ENCODE data around the gene LCE3B.
"Not testable (repeated sequence)": the region's sequence is repeated elsewhere in the genome, so short reads cannot be mapped to it uniquely, and the experiment has no call there.

LCE3B gene

GRCh38 chr1:152613511-152613910, at the start of gene LCE3B:
LCE3B (plus strand) TSS chr1:152613811; CDS start chr1:152613811, 0 bp downstream.
- DNase-seq (ENCODE audit: low spot score in 2 of 2) (no peak), ATAC-seq (no peak)
- Mint-ChIP-seq H3K9me3 (peaks cover 2% of the 10 kb centered on the region), H3K27ac (no peak within 1 kb of the TSS), H3K4me3 (no peak within 1 kb of the TSS), H3K36me3 (no peaks in the 10 kb centered on the region), H3K4me1 (no peaks in the 10 kb centered on the region)

- Mint-ChIP-seq H3K9me3 (peaks cover 4% of the 10 kb centered on the region), H3K4me1 (peaks cover 9% of the 10 kb centered on the region), H3K4me3 (no peak overlapping the region), H3K27ac (peak overlapping the region; percentile 2), H3K36me3 (no peaks in the 10 kb centered on the region)
- ATAC-seq: no peak
- DNase-seq (ENCODE audit: low spot score in 2 of 2): no peak
These were observed 48.5 kb upstream of the LCE3B start for GRCh38 chr1:152565115-152565514.

GRCh38 chr1:152565535-152566215, 47.9 kb upstream of the LCE3B start:
- H3K27ac Mint-ChIP-seq: peak overlapping the region; percentile 2
- no peak overlapping the region for H3K4me3 Mint-ChIP-seq
- H3K36me3 Mint-ChIP-seq: no peaks in the 10 kb centered on the region
- DNase-seq (ENCODE audit: low spot score in 2 of 2): no peak
- peak; percentile 21 for ATAC-seq
- peaks cover 9% of the 10 kb centered on the region for H3K4me1 Mint-ChIP-seq
- peaks cover 4% of the 10 kb centered on the region for H3K9me3 Mint-ChIP-seq

GRCh38 chr1:152566681-152567080, 46.9 kb upstream of the LCE3B start, which contains the start of gene LCE3E:
LCE3E (minus strand) TSS chr1:152566780; CDS start chr1:152566208, 572 bp downstream.
- DNase-seq (ENCODE audit: low spot score in 2 of 2): no peak
- H3K36me3 Mint-ChIP-seq: no peaks in the 10 kb centered on the region

GRCh38 chr1:152577168-152577567, 36.4 kb upstream of the LCE3B start:
- ATAC-seq: peak; percentile 97
- Mint-ChIP-seq H3K27ac (no peak overlapping the region), H3K9me3 (no peaks in the 10 kb centered on the region), H3K4me1 (peaks cover 6% of the 10 kb centered on the region), H3K36me3 (no peaks in the 10 kb centered on the region), H3K4me3 (no peak overlapping the region)
- peak in 1 of 2 donors; percentile 58 for DNase-seq (ENCODE audit: low spot score in 2 of 2)

More at GRCh38 chr1:152566681-152567080, 46.9 kb upstream of the LCE3B start, which contains the start of gene LCE3E:
- peaks cover 4% of the 10 kb centered on the region for H3K9me3 Mint-ChIP-seq
- H3K27ac Mint-ChIP-seq: peak within 1 kb of the TSS; percentile 2
- no peak within 1 kb of the TSS for H3K4me3 Mint-ChIP-seq
- ATAC-seq: peak; percentile 28
- peaks cover 9% of the 10 kb centered on the region for H3K4me1 Mint-ChIP-seq

GRCh38 chr1:152579526-152579925, 34.1 kb upstream of the LCE3B start:
- not testable (repeated sequence) for H3K4me3 Mint-ChIP-seq; H3K36me3 Mint-ChIP-seq; H3K27ac Mint-ChIP-seq; H3K9me3 Mint-ChIP-seq; H3K4me1 Mint-ChIP-seq; ATAC-seq; DNase-seq (ENCODE audit: low spot score in 2 of 2)

- no peaks in the 10 kb centered on the region for H3K36me3 Mint-ChIP-seq
- no peaks in the 10 kb centered on the region for H3K9me3 Mint-ChIP-seq
- DNase-seq (ENCODE audit: low spot score in 2 of 2): no peak
- H3K4me3 Mint-ChIP-seq: no peak within 1 kb of the TSS
- peaks cover 6% of the 10 kb centered on the region for H3K4me1 Mint-ChIP-seq
- H3K27ac Mint-ChIP-seq: no peak within 1 kb of the TSS
- ATAC-seq: no peak
These were observed 33.2 kb upstream of the LCE3B start, which contains the start of gene LCE3D for GRCh38 chr1:152580433-152580832. LCE3D (minus strand) TSS chr1:152580516; CDS start chr1:152579936, 580 bp downstream.

- H3K27ac Mint-ChIP-seq: no peak overlapping the region
- H3K4me3 Mint-ChIP-seq: no peak overlapping the region
- no peaks in the 10 kb centered on the region for H3K9me3 Mint-ChIP-seq
- no peaks in the 10 kb centered on the region for H3K36me3 Mint-ChIP-seq
- ATAC-seq: peak; percentile 61
- no peak for DNase-seq (ENCODE audit: low spot score in 2 of 2)
- no peaks in the 10 kb centered on the region for H3K4me1 Mint-ChIP-seq
These were observed 31.0 kb upstream of the LCE3B start for GRCh38 chr1:152582647-152583046.

GRCh38 chr1:152585586-152585985, 28.0 kb upstream of the LCE3B start:
- ATAC-seq (no peak), DNase-seq (ENCODE audit: low spot score in 2 of 2) (no peak)
- Mint-ChIP-seq H3K4me3 (no peak overlapping the region), H3K27ac (no peak overlapping the region), H3K36me3 (no peaks in the 10 kb centered on the region), H3K4me1 (no peaks in the 10 kb centered on the region), H3K9me3 (no peaks in the 10 kb centered on the region)

GRCh38 chr1:152596986-152597385, 16.6 kb upstream of the LCE3B start:
- H3K4me1 Mint-ChIP-seq: no peaks in the 10 kb centered on the region
- ATAC-seq: no peak
- H3K36me3 Mint-ChIP-seq: no peaks in the 10 kb centered on the region
- DNase-seq (ENCODE audit: low spot score in 2 of 2): no peak
- no peak overlapping the region for H3K4me3 Mint-ChIP-seq
- no peak overlapping the region for H3K27ac Mint-ChIP-seq
- no peaks in the 10 kb centered on the region for H3K9me3 Mint-ChIP-seq

GRCh38 chr1:152599934-152600333, 13.7 kb upstream of the LCE3B start, which contains the start of gene LCE3C:
LCE3C (plus strand) TSS chr1:152600234; CDS start chr1:152600732, 498 bp downstream.
- H3K27ac Mint-ChIP-seq: no peak within 1 kb of the TSS
- no peaks in the 10 kb centered on the region for H3K36me3 Mint-ChIP-seq
- ATAC-seq: no peak

GRCh38 chr1:152621993-152622392, 8.4 kb downstream of the LCE3B start:
- ATAC-seq: no peak
- DNase-seq (ENCODE audit: low spot score in 2 of 2): no peak
- Mint-ChIP-seq H3K36me3 (no peaks in the 10 kb centered on the region), H3K27ac (no peak overlapping the region), H3K9me3 (peaks cover 6% of the 10 kb centered on the region), H3K4me1 (peaks cover 13% of the 10 kb centered on the region), H3K4me3 (no peak overlapping the region)

More at GRCh38 chr1:152599934-152600333, 13.7 kb upstream of the LCE3B start, which contains the start of gene LCE3C:
- no peak for DNase-seq (ENCODE audit: low spot score in 2 of 2)
- no peaks in the 10 kb centered on the region for H3K4me1 Mint-ChIP-seq
- H3K9me3 Mint-ChIP-seq: no peaks in the 10 kb centered on the region
- H3K4me3 Mint-ChIP-seq: no peak within 1 kb of the TSS

GRCh38 chr1:152622803-152623202, 9.2 kb downstream of the LCE3B start, which contains the start of gene LCE3A:
LCE3A (minus strand) TSS chr1:152623103; CDS start chr1:152623103, 0 bp downstream.
- H3K36me3 Mint-ChIP-seq: no peaks in the 10 kb centered on the region
- DNase-seq (ENCODE audit: low spot score in 2 of 2): no peak
- peaks cover 6% of the 10 kb centered on the region for H3K9me3 Mint-ChIP-seq
- peak; percentile 52 for ATAC-seq
- no peak within 1 kb of the TSS for H3K27ac Mint-ChIP-seq
- H3K4me1 Mint-ChIP-seq: peaks cover 13% of the 10 kb centered on the region
- no peak within 1 kb of the TSS for H3K4me3 Mint-ChIP-seq

GRCh38 chr1:152623203-152623844, 9.7 kb downstream of the LCE3B start:
- Mint-ChIP-seq H3K36me3 (no peaks in the 10 kb centered on the region), H3K4me3 (no peak overlapping the region), H3K4me1 (peaks cover 13% of the 10 kb centered on the region), H3K27ac (no peak overlapping the region), H3K9me3 (peaks cover 5% of the 10 kb centered on the region)
- ATAC-seq (peak; percentile 66), DNase-seq (ENCODE audit: low spot score in 2 of 2) (peak; percentile 10 to 58)

GRCh38 chr1:152626744-152627143, 13.1 kb downstream of the LCE3B start:
- Mint-ChIP-seq H3K36me3 (no peaks in the 10 kb centered on the region), H3K4me1 (peaks cover 13% of the 10 kb centered on the region), H3K9me3 (peaks cover under 1% of the 10 kb centered on the region), H3K27ac (no peak overlapping the region), H3K4me3 (no peak overlapping the region)
- ATAC-seq (no peak), DNase-seq (ENCODE audit: low spot score in 2 of 2) (no peak)
